ENCODE data around the gene ARHGAP15. TPM values are rescaled to one million over a fixed set of nuclear protein-coding genes. Genes with fewer than 3 reads are reported as not detected.

The ARHGAP15 gene
- total RNA-seq, 1 donor from 2014 or later, result 0.51 TPM

GRCh38 chr2:143808166-143808565 lies 678.9 kb downstream of the ARHGAP15 start:
- H3K36me3 Mint-ChIP-seq, result no peaks in the 10 kb centered on the region
- no peak for DNase-seq (ENCODE audit: low spot score in 2 of 2, unreplicated experiment in 2 of 2)
- H3K4me1 Mint-ChIP-seq, result peaks cover 13% of the 10 kb centered on the region
- TF ChIP-seq CTCF (IDR thresholded peaks at IDR 0.05; ENCODE audit: unreplicated experiment), result no peak
- peaks cover 12% of the 10 kb centered on the region for H3K9me3 Mint-ChIP-seq
- no peak overlapping the region for H3K4me3 Mint-ChIP-seq
- no peaks in the 10 kb centered on the region for H3K27me3 Mint-ChIP-seq (ENCODE audit: low read depth)
- no peak overlapping the region for H3K27ac Mint-ChIP-seq

GRCh38 chr2:143815082-143815481 lies 685.9 kb downstream of the ARHGAP15 start:
- DNase-seq (ENCODE audit: low spot score in 2 of 2, unreplicated experiment in 2 of 2), result no peak
- no peak overlapping the region for H3K27ac Mint-ChIP-seq
- TF ChIP-seq CTCF (IDR thresholded peaks at IDR 0.05; ENCODE audit: unreplicated experiment), result no peak
- no peak overlapping the region for H3K4me3 Mint-ChIP-seq
- H3K27me3 Mint-ChIP-seq (ENCODE audit: low read depth), result no peaks in the 10 kb centered on the region
- peaks cover 9% of the 10 kb centered on the region for H3K9me3 Mint-ChIP-seq
- H3K36me3 Mint-ChIP-seq, result no peaks in the 10 kb centered on the region
- peaks cover 6% of the 10 kb centered on the region for H3K4me1 Mint-ChIP-seq

GRCh38 chr2:143816916-143817315 lies 687.7 kb downstream of the ARHGAP15 start:
- TF ChIP-seq CTCF (IDR thresholded peaks at IDR 0.05; ENCODE audit: unreplicated experiment), result no peak
- H3K27ac Mint-ChIP-seq, result no peak overlapping the region
- no peak overlapping the region for H3K4me3 Mint-ChIP-seq
- no peak for DNase-seq (ENCODE audit: low spot score in 2 of 2, unreplicated experiment in 2 of 2)
- peaks cover 3% of the 10 kb centered on the region for H3K9me3 Mint-ChIP-seq
- H3K4me1 Mint-ChIP-seq, result peaks cover 9% of the 10 kb centered on the region
- H3K36me3 Mint-ChIP-seq, result no peaks in the 10 kb centered on the region
- no peaks in the 10 kb centered on the region for H3K27me3 Mint-ChIP-seq (ENCODE audit: low read depth)

Data from mesothelial cell of epicardium (in vitro differentiated cells).